Placental pericyte (primary cell): ENCODE data around the gene GPATCH2L. TPM values are rescaled to one million over a fixed set of nuclear protein-coding genes. Genes with fewer than 3 reads are reported as not detected.

Source experiments
- total RNA-seq: library from RNA; depleted of rRNA; stranded (reverse); fragments of >200 nt; gene quantifications from 2 replicates; pipeline ENCODE4 v1.2.3, GENCODE V29; 2012

GPATCH2L gene
- 61.1 and 81.7 TPM in 2 replicates for total RNA-seq

GRCh38 chr14:76151398-76152332 lies at the start of gene GPATCH2L:
Gene GPATCH2L, plus strand, starts transcription at chr14:76151922. Its CDS starts 2,442 bp downstream, at chr14:76154364.

Other genes starting within 250 kb of the GPATCH2L start
- 7.9 and 15.8 TPM in 2 replicates for gene TGFB3, start 169.9 kb upstream of the GPATCH2L start, total RNA-seq
- gene IFT43, start 166.2 kb upstream of the GPATCH2L start, total RNA-seq = 19.2 and 54.5 TPM in 2 replicates
- 0.14 TPM in 1 of 2 replicates, not detected in the other for gene ESRRB, start 224.2 kb downstream of the GPATCH2L start, total RNA-seq